Stimulated activated CD4-positive, alpha-beta T cell treated with anti-CD3 and anti-CD28 coated beads, Interleukin-15, amount 100 ng/mL, for 1 hour (primary cell): Measurements from ENCODE around the gene COL9A3.

Source experiments
- DNase-seq, 2 donors: peaks; one replicate each; pipeline ENCODE4 v3.0.0-alpha.2; 2020; ENCODE audit warnings: low read depth in 1 of 2, low spot score in 1 of 2

COL9A3 gene

DNA sequence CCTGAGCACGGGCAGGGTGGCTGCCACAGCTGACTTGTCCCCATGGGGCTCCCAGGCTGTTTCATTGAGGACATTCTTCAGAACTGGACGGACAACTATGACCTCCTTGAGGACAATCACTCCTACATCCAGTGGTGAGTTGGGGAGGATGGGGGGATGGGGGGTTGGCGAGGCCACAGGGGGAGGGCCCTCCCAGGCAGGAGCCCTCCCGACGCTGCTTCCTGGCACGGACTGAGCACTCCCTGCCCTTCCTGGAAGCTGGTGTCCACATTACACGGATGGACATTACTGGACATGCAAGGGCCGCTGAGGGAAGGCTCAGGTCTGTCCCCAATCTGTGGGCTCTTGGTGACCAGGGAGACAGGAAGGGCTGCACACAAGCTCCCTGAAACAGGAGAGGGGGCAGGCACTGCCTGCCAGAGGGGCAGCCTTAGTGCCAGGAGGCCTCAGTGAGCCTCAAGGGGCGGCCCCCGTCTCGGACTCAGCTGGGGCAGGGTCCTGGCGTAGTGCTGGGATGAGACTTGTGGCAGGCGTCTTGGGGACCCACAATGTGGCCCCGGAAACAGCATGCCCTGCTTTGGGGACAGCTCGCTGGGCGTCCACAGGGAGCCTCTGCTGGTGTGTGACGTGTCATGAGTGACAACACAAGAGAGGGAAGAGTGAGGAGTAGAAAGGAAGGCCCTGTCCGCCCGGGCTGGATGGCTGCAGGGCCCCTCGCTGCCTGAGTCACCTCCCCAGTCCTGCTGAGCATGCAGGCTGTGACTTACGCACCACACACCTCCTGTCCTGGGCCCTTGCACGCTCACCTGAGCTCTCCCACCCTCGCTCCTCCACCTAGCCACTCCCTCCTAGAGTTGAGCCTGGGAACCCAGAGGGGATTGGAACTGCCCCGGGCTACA lies 7.1 kb upstream of the COL9A3 start:
- no peak for DNase-seq

DNA sequence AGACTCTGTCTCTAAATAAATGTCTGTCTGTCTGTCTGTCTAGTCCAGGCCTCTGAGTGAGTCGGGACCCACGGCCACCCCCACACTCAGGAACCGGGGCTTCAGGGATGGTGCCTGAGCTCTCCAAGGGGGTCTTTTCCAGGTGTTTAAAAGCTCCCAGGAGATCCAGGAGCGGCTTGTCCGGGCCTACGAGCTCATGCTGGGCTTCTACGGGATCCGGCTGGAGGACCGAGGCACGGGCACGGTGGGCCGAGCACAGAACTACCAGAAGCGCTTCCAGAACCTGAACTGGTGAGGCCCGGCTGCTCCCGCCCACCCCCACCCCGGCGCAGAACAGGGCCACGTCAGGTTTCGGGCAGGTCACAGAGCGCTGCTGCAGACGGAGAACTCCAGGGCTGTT lies 5.5 kb upstream of the COL9A3 start:
- DNase-seq = no peak

DNA sequence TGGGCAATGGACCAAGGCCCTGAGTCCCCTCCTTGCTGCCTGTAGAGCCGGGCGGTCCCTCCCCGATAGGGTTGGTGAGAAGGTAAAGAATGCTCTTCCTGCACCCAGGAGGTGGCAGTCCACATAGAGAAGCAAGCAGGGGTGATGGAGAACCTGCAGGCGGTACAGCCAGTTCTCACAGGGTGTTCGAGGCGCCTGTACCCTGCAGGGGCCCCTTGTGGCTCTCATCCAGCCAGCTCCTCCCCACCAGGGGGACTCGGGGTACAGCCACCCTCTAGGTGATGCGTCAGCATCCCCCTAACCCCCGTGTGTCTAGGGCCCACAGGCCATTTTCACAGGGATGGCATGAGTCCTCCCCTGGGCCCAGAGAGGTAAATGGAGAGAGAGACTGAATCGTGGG lies 5.1 kb upstream of the COL9A3 start:
- no peak for DNase-seq

- no peak for DNase-seq
Observed at GRCh38 chr20:62812181-62812906, 4.5 kb upstream of the COL9A3 start.

GRCh38 chr20:62812907-62813200 lies 4.0 kb upstream of the COL9A3 start:
- DNase-seq = no peak

DNA sequence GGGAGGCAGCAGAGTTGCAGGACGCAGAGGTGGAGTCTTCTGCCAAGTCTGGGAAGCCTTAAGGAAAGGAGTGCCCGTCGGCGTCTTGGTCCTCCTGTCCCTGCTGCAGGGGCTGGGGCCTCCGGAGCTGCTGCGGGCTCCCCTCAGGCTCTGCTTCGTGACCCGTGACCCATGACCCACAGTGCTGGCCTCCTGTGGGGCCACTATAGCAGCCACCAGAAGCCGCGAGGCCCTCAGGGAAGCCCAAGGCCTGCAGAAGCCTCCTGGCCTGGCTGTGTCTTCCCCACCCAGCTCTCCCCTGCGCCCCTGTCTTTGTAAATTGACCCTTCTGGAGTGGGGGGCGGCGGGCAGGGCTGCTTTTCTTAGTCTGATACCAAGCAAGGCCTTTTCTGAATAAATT lies 3.3 kb upstream of the COL9A3 start:
- DNase-seq = no peak

DNA sequence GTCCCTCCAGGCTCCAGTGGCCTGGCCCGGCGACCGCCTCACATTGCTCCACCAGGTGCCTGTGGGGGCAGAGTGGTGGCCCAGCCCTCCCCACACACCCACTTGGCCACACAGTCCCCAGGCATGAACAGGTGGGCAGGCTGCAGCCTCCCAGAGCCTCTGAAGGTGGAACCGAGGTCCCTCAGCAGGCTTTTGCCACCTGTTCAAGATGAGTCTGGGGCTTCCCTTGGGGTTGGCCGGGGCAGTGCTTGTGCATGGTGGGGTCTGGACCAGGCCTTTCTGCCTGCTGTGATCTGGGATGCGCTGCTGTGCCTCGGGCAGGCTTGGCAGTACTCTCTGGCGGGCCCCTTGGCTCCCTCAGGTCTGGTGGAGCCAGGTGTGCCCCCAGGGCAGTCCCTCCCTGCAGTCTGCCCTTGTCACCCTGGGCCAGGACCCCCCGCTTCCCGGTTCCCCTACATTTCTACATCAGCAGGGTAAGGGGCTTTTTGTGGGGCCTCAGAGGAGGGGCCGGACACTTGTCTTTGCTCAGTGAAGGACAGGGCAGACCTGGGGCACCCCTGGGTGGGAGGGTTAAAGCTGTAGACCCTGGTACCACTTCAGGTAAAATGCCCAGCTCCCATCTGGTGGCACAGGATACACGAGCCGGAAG lies 2.7 kb upstream of the COL9A3 start:
- no peak for DNase-seq

- no peak for DNase-seq
Observed at GRCh38 chr20:62814709-62815065, 2.2 kb upstream of the COL9A3 start.

DNA sequence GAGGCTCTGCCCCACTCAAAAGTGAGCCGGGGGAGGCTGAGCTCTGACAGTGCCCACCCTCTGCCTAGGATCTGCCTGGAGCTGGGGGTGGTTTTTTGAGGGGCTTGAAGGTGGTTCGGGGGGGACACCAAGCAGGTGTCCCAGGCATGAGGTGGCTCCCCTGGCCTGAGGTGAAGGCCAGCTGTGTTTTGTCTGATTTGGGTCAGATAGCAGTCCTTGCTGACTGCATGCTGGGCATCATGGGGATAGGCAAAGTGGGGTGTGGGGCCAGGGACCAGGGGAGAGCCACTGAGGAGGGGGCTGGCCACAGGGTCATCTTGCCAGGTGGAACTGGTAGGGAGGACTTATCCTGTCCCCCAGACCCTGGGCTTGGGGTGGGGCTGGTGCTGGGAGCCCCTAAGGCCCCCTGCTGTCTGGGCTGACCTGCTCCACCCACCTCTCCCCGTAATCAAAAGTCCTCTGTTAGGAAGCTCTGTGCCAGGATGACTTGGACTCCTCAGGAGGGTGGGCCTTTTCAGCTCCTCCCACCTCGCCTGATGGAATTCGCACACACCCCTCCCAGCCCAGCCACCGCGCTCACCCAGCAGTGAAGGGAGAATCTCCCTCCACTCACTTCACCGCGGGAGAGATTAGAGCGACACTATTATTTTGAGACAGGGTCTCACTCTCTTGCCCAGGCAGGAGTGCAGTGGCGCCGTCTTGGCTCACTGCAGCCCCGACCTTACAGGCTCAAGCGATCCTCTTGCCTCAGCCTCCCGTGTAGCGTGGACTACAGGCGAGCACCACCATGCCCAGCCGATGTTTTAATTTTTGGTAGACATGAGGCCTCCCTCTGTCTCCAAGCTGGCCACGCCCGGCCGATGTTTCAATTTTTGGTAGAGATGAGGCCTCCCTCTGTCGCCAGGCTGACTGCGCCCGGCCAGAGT lies 1.5 kb upstream of the COL9A3 start:
- DNase-seq = no peak

- DNase-seq = no peak
Observed at GRCh38 chr20:62816031-62816883, 593 bp upstream of the COL9A3 start.

- no peak for DNase-seq
Observed at GRCh38 chr20:62817975-62818591, 1.2 kb downstream of the COL9A3 start.

DNA sequence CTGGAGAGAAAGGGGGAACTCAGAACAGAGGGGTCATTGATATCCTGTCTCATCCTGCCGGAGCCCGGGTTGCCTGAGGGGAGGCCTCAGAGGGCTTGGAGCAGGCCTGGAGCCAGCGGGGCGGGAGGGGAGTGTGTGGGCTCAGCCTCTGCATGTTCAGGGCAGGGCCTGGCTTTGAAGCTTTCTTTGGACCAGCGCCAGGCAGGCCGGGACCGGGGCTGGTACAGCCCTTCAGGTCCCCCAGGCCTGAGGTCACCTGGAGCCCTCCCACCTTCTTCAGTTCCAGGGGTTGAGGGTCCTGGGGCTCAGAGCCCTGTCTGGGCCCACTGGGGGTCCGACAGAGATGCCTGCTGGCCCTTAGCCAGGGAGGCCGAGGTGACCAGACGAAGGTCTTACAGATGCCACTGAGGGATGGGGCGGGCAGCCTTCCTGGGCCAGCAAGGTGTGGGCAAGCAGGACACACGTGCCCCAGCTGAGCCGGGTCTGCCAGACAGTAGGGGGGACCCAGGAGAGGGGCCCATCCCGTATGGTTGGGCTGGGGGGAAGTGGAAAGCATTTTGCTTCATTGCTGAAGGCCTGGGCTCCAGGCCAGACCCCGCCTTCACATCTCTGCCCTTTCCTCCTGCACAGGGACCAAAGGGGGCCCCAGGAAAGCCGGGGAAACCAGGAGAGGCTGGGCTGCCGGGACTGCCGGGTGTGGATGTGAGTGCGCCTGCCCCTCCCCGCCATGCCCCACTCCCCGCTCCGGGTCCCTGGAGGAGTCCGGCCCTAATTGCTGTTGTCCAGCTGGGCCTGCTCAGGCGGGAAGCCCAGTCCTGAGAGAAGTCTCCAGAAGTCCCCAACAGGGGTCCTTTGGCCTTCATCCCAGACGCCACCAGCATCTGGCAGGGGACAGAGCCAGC lies 2.0 kb downstream of the COL9A3 start:
- DNase-seq = no peak

DNA sequence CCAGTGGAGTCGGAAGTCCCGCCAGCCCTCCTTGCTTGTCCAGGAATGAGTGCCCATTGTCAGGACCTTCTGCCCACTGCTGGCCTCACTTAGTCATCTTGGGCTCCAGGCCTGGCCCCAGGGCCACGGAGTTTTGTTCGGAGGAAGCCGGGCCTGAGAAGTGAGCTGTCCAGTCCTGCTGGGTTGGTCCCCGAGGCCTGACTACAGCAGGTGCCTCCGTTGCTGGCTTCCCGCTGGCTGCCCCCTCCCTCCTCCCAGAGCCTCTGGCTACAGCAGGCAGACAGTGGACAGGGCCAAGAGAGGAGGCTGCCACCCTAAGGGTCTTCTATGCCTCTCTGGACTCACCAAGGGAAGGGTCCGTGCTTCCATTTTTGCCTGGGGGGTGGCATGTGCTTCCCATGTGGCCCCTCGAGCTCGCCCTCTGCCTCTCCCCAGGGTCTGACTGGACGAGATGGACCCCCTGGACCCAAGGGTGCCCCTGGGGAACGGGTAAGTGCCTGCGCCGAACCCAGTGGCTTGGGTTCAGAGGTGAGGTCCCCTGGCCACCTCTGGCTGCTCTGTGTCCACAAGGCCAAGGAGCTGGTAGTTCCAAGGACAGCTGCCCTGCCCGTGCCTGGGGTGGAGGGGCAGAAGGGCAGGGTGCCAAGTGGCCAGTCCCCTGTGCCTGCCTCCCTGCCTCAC lies 2.8 kb downstream of the COL9A3 start:
- DNase-seq = no peak

DNA sequence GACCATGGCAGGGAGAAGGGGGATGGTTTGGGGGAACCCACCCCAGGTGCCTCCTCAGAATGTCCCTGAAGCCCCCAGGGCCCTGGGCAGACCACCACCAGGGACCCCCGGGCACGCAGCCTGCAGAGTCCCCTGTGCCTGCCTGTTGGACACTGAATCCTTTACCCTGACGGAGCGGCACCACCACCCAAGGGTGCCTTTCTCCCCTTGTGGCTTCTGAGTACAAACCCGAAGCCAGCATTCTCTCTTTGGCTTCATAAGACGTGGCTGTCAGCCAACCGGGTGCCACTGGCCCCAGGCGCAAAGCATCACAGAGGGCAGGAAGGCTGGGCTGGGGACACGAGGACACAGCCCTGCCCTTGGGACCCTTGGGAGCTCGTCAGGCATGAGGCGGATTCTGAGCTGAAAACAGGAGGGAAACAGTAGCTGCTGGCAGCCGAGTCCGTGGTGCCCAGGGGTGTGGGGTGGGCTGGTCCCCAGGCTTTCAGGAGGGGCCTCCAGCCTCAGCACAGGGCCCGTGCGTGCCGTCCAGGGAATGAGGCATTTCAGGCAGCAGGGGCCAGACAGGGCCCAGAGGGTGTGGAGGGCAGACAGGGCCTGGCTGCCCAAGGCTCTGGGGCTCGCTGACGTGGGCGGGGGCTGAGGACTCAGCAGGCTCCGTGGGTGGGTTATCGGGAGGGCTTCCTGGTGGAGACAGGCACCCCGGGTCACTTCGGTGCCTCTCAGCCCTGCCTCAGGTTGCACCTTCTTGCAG lies 3.5 kb downstream of the COL9A3 start:
- DNase-seq = no peak

GRCh38 chr20:62820962-62821725 lies 4.3 kb downstream of the COL9A3 start:
- no peak for DNase-seq

- no peak for DNase-seq
Observed at GRCh38 chr20:62821726-62822210, 4.9 kb downstream of the COL9A3 start.
